Activated B cell treated with CpG ODN at 0.5 μM for 24 hours (primary cell): ENCODE data around the gene PRELP. TPM values are rescaled to one million over a fixed set of nuclear protein-coding genes. Genes with fewer than 3 reads are reported as not detected.

ENCODE experiments used
- ATAC-seq: fragments of 200-7000 bp; cut with Tn5 transposase; one replicate; pipeline ENCODE4 v1.10.0; 2021; ENCODE audit warnings: low read depth, mild to moderate bottlenecking, moderate library complexity
- CTCF ChIA-PET: fragments of 350-600 bp; sonication (Branson Sonifier 250); formaldehyde crosslinking; loops from one replicate; lab custom pipeline; 2021; ENCODE audit warnings: antibody characterized with exemption; lab: Charles Lee
- POLR2A ChIA-PET: fragments of 350-600 bp; sonication (Branson Sonifier 250); formaldehyde crosslinking; loops from one replicate; lab custom pipeline; 2021; ENCODE audit warnings: antibody characterized with exemption; lab: Charles Lee
- DNase-seq: peaks from one replicate; pipeline ENCODE4 v3.0.0; 2022
- H3K27ac Mint-ChIP-seq: one replicate; pipeline ENCODE4 v1.8.0; 2020; ENCODE audit warnings: mixed read lengths
- H3K27me3 Mint-ChIP-seq: one replicate; pipeline ENCODE4 v1.8.0; 2021; ENCODE audit warnings: mixed read lengths
- H3K36me3 Mint-ChIP-seq: one replicate; pipeline ENCODE4 v1.8.0; 2021; ENCODE audit warnings: low read depth, mixed read lengths
- H3K4me1 Mint-ChIP-seq: one replicate; pipeline ENCODE4 v1.8.0; 2021; ENCODE audit warnings: mixed read lengths
- H3K4me3 Mint-ChIP-seq: one replicate; pipeline ENCODE4 v1.8.0; 2020; ENCODE audit warnings: mild to moderate bottlenecking, mixed read lengths
- H3K9me3 Mint-ChIP-seq: one replicate; pipeline ENCODE4 v1.8.0; 2020; ENCODE audit warnings: mixed read lengths
- intact Hi-C: fragments of 100-400 bp; cut with micrococcal nuclease; formaldehyde crosslinking; loops from one replicate; pipeline ENCODE4 v1.15.1; 2024
- total RNA-seq: library from RNA; stranded (reverse); gene quantifications from 2 replicates; pipeline ENCODE4 v1.2.3, GENCODE V29; 2022
- TF ChIP-seq, protein P1 (sequence below): fragments of 200-600 bp; IDR thresholded peaks from one replicate; pipeline ENCODE4 v1.8.0; 2022; ENCODE audit warnings: antibody characterized with exemption, mild to moderate bottlenecking

PRELP gene
- total RNA-seq, 1 donor from 2014 or later = not detected

DNA sequence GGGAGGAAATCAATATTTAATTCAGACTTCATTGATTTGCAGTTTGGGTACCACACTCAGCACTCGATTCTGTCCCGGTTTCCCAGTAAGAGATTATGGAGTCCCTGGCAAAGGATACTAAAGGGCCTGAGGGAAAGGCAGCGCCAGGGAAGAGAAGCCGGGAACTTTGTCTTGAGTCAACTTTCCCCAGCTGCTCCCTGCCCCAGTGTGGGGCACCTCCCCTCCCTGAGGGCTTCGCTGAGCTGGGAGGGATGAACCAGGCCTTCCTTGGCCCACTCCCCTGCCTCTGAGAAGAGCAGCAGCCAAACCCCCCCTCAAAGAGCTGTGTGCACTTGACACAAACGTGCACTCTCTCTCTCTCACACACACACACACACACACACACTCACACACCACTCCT is 51.0 kb downstream of the PRELP start:
- intact Hi-C loops = loop anchor here (5.0 kb wide), 1 partner anchor 779 kb away; no protein-coding TSS in a partner anchor
- TF ChIP-seq, protein P1, sequence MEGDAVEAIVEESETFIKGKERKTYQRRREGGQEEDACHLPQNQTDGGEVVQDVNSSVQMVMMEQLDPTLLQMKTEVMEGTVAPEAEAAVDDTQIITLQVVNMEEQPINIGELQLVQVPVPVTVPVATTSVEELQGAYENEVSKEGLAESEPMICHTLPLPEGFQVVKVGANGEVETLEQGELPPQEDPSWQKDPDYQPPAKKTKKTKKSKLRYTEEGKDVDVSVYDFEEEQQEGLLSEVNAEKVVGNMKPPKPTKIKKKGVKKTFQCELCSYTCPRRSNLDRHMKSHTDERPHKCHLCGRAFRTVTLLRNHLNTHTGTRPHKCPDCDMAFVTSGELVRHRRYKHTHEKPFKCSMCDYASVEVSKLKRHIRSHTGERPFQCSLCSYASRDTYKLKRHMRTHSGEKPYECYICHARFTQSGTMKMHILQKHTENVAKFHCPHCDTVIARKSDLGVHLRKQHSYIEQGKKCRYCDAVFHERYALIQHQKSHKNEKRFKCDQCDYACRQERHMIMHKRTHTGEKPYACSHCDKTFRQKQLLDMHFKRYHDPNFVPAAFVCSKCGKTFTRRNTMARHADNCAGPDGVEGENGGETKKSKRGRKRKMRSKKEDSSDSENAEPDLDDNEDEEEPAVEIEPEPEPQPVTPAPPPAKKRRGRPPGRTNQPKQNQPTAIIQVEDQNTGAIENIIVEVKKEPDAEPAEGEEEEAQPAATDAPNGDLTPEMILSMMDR = no peak
- Mint-ChIP-seq H3K27ac (no peak overlapping the region), H3K9me3 (no peaks in the 10 kb centered on the region), H3K4me3 (no peak overlapping the region), H3K4me1 (no peaks in the 10 kb centered on the region), H3K36me3 (no peaks in the 10 kb centered on the region), H3K27me3 (no peaks in the 10 kb centered on the region)
- DNase-seq (no peak), ATAC-seq (no peak)
- ChIA-PET CTCF (no interaction called here), POLR2A (no interaction called here)

DNA sequence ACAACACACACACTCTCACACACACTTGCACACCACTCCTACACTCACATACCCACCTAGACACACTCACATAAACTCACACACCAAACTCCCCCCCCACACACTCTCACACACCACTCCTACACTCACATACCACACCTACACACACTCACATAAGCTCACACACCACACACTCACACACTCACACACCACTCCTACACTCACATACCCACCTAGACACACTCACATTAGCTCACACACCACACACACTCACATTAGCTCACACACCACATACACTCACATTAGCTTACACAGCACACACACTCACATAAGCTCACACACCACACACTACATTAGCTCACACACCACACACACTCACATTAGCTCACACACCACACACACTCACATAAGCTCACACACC is 51.4 kb downstream of the PRELP start:
- POLR2A ChIA-PET = no interaction called here
- no peak for ATAC-seq
- no peak for DNase-seq
- CTCF ChIA-PET = no interaction called here
- TF ChIP-seq, protein P1 = no peak
- H3K27me3 Mint-ChIP-seq = no peaks in the 10 kb centered on the region
- H3K4me1 Mint-ChIP-seq = no peaks in the 10 kb centered on the region
- H3K9me3 Mint-ChIP-seq = no peaks in the 10 kb centered on the region
- H3K36me3 Mint-ChIP-seq = no peaks in the 10 kb centered on the region
- no peak overlapping the region for H3K27ac Mint-ChIP-seq
- intact Hi-C loops = loop anchor here (5.0 kb wide), 1 partner anchor 780 kb away; no protein-coding TSS in a partner anchor
- H3K4me3 Mint-ChIP-seq = no peak overlapping the region

DNA sequence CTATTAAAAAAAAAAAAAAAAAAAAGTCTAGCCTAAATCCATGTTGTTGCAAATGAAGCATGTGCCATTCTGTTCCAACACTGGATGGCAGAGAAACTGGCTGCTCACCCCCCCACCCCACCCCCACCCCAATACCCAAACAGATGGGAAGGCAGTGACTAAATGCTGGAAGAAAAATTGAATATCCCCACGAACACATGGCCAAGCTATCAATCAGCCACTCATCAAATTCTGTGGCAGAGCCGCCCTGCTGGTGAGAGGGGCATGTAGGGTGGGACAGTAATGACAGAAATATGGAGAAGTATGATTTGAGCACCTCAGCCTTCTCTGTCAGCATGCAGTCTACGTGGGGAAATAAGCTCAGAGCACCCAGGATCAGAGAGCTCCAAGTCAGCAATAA is 52.5 kb downstream of the PRELP start:
- Mint-ChIP-seq H3K27me3 (no peaks in the 10 kb centered on the region), H3K36me3 (no peaks in the 10 kb centered on the region), H3K27ac (no peak overlapping the region), H3K4me3 (no peak overlapping the region), H3K4me1 (no peaks in the 10 kb centered on the region), H3K9me3 (no peaks in the 10 kb centered on the region)
- intact Hi-C loops = loop anchor here (5.0 kb wide), 1 partner anchor 781 kb away; no protein-coding TSS in a partner anchor
- TF ChIP-seq, protein P1 = no peak
- POLR2A ChIA-PET = no interaction called here
- no peak for ATAC-seq
- CTCF ChIA-PET = interaction anchor here (0.6 to 0.7 kb wide), 2 partner anchors 47 to 404 kb away, joined by 3 read pairs; no protein-coding TSS in a partner anchor
- no peak for DNase-seq

DNA sequence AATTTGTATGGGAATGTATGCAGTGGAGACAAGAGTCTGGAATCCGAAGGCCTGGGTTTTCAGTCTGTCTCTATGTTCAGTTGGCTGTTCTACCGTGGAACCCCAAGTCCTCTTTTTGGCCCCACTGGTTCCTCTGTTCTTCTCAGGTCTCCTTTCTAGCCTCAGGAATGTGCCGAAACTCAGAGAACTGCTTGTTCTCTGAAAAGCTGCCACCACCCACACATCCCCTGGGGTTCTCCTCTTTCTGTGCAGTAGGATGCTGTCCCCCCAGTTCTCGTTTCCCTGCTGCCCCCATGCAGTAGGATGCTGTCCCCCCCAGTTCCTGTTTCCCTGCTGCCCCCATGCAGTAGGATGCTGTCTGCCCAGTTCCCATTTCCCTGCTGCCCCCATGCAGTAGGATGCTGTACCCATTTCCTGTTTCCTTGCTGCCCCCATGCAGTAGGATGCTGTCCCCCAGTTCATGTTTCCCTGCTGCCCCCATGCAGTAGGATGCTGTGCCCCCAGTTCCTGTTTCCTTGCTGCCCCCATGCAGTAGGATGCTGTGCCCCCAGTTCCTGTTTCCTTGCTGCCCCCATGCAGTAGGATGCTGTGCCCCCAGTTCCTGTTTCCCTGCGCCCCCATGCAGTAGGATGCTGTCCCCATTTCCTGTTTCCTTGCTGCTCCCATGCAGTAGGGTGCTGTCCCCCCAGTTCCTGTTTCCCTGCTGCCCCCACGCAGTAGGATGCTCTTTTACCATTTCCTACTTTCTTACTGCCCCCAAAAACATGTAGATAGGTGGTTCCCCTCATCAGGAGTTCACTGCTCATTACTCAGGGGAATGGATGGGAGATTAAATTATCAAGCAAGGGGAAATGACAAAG is 53.6 kb downstream of the PRELP start:
- Mint-ChIP-seq H3K27ac (no peak overlapping the region), H3K9me3 (no peaks in the 10 kb centered on the region), H3K4me3 (no peak overlapping the region), H3K27me3 (no peaks in the 10 kb centered on the region), H3K4me1 (no peaks in the 10 kb centered on the region), H3K36me3 (no peaks in the 10 kb centered on the region)
- ATAC-seq (no peak), DNase-seq (no peak)
- ChIA-PET CTCF (no interaction called here), POLR2A (no interaction called here)
- TF ChIP-seq, protein P1 = no peak
- intact Hi-C loops = loop anchor here (5.0 kb wide), 1 partner anchor 782 kb away; no protein-coding TSS in a partner anchor

DNA sequence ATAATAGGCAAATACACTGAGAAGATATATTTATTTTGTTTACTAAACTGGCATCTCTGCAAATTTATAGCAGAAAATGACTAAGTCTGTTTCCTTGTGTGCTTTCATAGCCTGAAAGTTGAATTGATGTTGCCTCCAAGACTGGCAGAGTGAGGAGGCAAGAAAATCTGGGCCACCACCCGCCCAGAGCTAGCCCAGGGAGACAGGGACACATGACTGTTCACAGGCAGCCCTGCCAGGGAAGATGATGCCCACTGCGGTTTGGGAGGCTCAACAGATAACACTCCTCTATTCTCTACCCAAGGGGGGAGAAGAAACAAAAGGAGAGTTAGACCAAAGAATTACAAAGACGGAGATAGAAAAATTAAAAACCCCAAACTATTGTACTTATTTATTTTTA is 55.5 kb downstream of the PRELP start:
- no peaks in the 10 kb centered on the region for H3K4me1 Mint-ChIP-seq
- H3K27ac Mint-ChIP-seq = no peak overlapping the region
- peaks cover 10% of the 10 kb centered on the region for H3K27me3 Mint-ChIP-seq
- intact Hi-C loops = no loop called here
- no peaks in the 10 kb centered on the region for H3K9me3 Mint-ChIP-seq
- ATAC-seq (no peak), DNase-seq (no peak)
- no peak overlapping the region for H3K4me3 Mint-ChIP-seq
- TF ChIP-seq, protein P1 = no peak
- ChIA-PET CTCF (interaction anchor here (0.6 kb wide), 1 partner anchor 671 kb away, joined by 3 read pairs; no protein-coding TSS in a partner anchor), POLR2A (no interaction called here)
- no peaks in the 10 kb centered on the region for H3K36me3 Mint-ChIP-seq
